GM10847 (cell line): ENCODE results near the gene DDN.

Source experiments
- POLR2A ChIP-seq: IDR thresholded peaks from 2 replicates; pipeline ENCODE4 v1.6.1; 2011; ENCODE audit not compliant: insufficient read length; ENCODE audit errors: extremely low read depth

The DDN gene

DNA sequence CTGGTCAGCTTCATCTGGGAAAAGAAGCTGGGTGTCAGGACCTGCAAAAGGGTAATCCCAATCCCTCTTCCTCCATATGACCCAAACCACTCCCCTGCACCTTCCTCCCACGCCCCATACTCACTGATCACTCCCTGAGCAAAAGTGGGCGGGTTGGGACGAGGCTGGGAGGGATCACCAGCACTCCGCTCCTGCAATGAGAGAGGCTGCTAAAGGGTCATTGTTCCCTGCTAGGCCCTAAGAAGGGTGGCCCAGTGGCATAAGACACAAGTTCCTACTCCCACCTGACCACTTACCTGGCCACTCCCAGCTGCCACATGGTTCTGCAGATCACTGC, 35.1 kb upstream of the DDN start:
- TF ChIP-seq POLR2A = no peak

DNA sequence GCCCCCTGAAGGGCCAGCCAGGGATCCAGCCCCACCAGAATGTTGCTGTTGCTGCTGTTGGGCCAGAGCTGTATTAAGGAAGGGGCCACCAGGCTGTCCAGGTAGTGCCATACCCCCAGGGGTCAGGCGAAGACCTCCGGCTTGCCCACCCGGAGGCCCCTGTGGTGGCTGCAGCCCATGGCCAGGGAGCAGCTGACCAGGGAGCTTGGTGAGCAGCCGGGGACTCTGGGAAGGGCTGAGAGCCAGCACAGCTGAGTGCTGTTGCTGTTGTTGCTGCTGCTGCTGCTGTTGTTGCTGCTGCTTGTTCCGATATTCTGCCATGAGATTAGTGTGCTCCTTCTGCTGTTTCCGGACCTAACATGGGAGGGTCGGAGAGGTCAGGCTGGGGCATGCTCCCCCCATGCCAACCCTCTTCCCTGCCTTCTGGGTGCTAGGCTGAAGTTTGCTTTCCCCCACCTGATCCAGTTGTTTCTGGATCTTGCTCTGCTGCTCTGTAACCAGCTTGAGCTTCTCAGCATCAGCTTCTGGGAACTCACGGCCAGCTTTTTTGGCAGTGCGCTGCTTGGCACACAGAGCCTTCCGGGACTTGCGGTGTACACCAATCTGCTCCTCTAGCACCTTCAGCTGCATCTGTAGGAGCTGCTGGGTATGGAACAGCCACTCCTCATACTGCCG, 34.6 kb upstream of the DDN start:
- no peak for TF ChIP-seq POLR2A

GRCh38 chr12:49032679-49033447, 33.7 kb upstream of the DDN start:
- no peak for TF ChIP-seq POLR2A

DNA sequence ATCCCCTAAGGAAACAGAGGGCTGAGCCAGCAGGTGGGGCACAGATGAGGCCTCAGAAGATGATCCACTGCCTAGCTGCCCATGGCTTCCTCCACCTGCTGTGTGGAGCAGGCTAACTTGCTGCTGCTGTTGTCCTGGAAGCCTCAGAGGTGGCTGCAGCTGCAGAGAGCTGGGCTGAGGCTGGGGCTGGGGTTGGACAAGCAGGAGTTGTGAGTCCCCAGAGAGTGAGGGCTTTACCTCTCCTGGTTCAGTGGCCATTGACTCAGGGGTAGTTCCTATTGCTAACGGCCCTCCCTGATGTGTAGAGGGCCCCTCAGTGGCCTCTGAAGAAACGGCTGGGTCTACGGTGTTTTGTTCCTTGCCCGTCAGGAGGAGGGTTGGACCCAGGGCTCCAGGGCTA, 33.1 kb upstream of the DDN start:
- TF ChIP-seq POLR2A = no peak

GRCh38 chr12:49031573-49032161, 32.5 kb upstream of the DDN start:
- TF ChIP-seq POLR2A = no peak

- TF ChIP-seq POLR2A = no peak
Observed at GRCh38 chr12:49030714-49031572, 31.8 kb upstream of the DDN start.

- TF ChIP-seq POLR2A = no peak
Observed at GRCh38 chr12:49030119-49030518, 30.9 kb upstream of the DDN start.

GRCh38 chr12:49028666-49029275, 29.6 kb upstream of the DDN start:
- TF ChIP-seq POLR2A = no peak

DNA sequence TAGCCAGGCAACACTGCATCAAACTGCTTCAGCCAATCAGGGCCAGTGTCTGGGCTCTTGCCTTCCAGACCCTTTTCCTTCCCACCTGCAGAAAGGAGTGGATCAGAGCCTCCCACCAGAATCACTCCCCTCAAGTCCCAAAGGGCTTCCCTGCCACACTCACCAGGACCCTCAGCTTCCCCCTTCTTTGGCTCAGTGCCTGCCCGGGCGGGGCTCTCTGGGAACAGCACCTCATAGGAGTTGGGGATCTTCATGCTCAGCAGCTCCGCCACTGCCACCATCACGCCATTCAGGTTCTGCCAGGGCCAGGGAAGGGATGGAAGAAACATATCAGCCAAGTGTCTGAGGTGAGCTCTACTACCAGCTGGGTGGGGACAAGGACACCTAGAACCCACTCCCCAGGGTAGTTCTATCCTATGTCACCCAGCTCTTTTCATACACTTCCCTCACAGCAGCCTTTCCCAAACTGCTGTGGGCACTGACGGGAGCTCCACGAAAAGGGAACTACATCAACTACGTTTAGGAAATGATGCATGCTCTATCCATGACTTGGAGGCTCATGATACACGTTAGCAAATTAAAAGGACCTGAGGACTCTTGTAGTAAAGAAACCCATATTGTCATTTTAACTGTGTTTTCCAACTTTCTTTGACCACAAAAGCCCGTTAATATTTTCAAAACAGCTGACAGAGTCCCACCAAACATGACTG, 28.8 kb upstream of the DDN start:
- no peak for TF ChIP-seq POLR2A

DNA sequence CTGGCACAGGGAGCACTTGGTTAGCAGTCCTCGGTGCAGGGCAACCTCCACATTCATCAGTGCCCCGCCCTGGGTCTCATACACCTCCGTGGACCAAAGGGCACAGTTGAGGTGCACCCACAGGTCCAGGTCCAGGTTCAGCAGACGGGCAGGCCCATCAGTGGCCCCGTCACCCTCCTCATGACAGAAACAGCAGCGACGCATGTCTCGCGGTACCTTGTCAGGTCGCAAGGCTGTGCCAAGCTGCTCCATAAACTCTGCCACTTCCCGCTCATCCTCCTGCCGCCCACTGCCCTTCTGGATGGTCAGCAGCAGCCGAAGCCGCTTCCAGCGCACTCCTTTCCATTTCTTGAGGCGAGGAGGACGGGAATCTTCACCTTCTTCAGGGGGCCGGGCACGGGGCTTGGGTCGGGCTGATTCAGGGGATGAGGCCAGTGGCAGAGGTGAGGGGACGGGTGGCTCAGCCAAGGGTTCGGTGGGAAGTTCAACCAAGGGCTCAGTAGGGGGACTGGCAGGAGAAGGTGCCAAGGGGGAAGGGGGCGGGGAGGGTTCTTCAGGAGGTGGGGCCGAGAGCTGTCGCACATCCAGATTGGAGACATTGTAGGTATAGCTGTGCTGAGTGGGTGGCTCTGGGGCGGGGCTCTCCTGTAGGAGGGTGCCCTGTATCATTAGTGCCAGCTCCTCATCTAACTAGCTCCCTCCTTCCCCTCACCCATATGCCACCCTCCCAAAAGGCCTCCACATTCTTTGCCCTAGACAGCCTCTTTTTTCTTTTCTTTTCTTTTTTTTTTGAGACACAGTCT, 27.7 kb upstream of the DDN start:
- no peak for TF ChIP-seq POLR2A

- TF ChIP-seq POLR2A = no peak
Observed at GRCh38 chr12:49026101-49026500, 26.9 kb upstream of the DDN start.

GRCh38 chr12:49025463-49025862, 26.3 kb upstream of the DDN start:
- no peak for TF ChIP-seq POLR2A

GRCh38 chr12:49024543-49024942, 25.4 kb upstream of the DDN start:
- TF ChIP-seq POLR2A = no peak

GRCh38 chr12:49023812-49024211, 24.6 kb upstream of the DDN start:
- TF ChIP-seq POLR2A = no peak
